ENCODE data around the gene LPP. TPM values are rescaled to one million over a fixed set of nuclear protein-coding genes. Genes with fewer than 3 reads are reported as not detected.
A peak's percentile ranks its signal among the peaks of the same experiment; 100 is the strongest.

The LPP gene
- total RNA-seq, 1 experiment from 2014 or later, result 22.1 TPM

DNA sequence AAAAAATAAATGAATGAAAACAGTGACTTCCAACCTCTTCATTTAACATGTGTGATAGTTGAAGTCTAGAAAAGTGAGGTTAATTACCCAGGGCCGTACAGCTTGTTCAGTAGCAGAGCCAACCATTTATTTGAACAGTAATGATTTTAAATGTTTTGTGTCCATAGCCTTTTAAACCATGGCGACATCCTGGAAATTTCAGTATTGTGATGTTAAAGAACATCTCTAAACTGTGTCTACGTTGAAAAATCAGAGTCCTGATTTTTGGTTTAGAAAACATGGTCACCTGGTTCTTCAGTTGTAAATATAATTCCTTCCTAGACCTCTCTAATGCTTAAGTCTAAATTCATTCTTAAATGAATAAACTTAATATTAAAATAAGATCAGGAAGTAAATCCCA lies 14.2 kb downstream of the LPP start:
- no peak for DNase-seq (ENCODE audit: extremely low read depth, low read depth)

GRCh38 chr3:188168648-188169047 lies 14.7 kb downstream of the LPP start:
- DNase-seq (ENCODE audit: extremely low read depth, low read depth), result no peak

DNA sequence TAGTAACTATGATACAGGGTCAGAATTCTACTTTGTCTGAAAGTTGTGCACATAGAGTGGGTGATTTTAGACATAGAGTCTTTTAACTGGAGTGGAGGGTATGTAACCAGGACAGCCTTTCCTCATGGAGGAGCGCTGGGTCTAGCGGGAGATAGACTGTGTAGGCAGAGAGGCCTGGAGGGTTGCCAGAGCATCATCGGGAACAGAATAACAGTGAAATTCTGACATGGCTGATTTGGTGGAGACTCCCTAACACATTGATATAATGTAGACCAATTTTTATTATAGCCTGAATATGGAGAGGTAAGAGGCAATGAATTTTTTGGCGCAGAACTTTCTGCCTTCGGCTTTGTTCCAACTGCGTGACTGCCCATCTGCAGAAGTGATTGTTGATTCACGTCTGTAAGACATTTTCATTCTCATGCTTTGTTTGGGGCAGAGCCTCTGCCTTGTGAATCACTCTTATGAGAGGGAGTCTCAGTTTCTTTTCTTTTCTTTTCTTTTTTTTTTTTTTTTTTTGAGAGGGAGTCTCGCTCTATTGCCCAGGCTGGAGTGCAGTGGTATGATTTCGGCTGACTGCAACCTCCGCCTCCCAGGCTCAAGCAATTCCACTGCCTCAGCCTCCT lies 16.0 kb downstream of the LPP start:
- no peak for DNase-seq (ENCODE audit: extremely low read depth, low read depth)

- no peak for DNase-seq (ENCODE audit: extremely low read depth, low read depth)
Observed at GRCh38 chr3:188170461-188171459, 16.8 kb downstream of the LPP start.

- no peak for DNase-seq (ENCODE audit: extremely low read depth, low read depth)
Observed at GRCh38 chr3:188171682-188172467, 17.9 kb downstream of the LPP start.

DNA sequence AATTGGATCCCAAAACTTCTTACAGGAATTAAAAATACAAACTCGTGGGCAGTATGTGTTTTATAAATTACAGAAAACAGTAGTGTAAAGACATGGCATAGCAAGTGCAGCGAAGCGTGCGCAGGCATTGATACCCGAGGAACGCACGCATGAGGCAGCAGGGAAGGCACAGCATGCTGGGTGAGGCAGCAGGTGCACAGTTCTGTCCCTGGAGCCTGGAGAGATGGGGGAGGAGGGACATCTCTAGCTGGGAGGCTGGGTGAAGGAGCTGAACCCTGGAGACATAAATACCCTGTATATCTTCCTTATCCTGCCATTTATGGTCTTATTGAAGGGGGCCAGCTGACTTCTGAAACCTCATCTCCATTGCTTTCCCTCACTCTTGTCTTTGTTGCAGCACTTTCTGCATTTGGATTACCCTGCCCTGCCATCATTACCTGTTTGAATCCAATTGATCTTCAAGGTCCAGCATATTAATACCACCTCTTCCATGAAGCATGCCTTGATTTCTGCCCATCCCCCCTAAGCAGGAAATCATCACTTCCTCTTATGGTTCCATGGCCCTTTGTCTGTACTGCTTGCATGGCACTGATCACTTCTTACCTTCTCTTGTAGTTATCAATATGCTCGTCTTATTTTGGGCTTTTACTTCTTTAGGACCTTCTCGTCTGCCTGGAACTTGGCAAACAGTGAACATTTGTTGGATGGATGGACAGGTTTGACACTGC lies 20.5 kb downstream of the LPP start:
- DNase-seq (ENCODE audit: extremely low read depth, low read depth), result no peak

DNA sequence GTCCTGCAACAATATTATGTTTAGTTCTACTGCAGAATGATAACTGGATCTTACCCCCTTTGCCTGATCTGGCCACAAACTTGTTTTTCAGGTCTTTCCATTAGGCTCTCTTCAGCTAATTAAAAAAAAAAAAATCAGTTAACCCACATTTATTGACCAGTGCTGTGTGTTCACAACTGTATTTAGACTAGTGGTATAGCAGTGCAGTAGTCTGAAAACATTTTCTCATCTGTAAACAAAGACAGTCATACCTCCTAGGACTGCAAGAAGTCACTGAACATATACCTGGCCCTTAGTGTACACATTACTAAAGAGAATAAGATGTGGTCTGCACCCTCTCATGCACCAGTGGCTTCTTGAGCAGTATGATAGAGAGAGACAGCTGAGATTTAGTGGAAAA lies 22.5 kb downstream of the LPP start:
- no peak for DNase-seq (ENCODE audit: extremely low read depth, low read depth)

- DNase-seq (ENCODE audit: extremely low read depth, low read depth), result no peak
Observed at GRCh38 chr3:188176884-188177283, 22.9 kb downstream of the LPP start.

DNA sequence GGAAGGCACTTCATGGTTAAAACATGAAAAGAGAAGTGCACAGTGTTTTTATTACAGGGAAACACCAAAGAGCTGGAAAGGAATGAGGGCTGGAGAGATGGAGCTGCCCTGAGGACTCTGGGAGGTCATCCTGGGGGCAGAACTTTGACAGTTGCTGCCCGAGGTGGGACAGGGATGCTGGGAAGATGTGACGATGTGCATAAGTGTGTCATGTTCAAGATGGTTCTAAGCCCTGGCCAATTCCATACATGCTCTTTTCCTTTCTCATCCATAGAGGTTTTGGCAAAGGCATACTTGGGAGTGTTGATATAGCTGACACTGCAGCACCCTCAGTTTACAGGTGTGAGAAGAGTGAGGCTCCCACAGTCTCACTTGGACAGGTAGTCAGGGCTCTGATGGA lies 23.8 kb downstream of the LPP start:
- no peak for DNase-seq (ENCODE audit: extremely low read depth, low read depth)

DNA sequence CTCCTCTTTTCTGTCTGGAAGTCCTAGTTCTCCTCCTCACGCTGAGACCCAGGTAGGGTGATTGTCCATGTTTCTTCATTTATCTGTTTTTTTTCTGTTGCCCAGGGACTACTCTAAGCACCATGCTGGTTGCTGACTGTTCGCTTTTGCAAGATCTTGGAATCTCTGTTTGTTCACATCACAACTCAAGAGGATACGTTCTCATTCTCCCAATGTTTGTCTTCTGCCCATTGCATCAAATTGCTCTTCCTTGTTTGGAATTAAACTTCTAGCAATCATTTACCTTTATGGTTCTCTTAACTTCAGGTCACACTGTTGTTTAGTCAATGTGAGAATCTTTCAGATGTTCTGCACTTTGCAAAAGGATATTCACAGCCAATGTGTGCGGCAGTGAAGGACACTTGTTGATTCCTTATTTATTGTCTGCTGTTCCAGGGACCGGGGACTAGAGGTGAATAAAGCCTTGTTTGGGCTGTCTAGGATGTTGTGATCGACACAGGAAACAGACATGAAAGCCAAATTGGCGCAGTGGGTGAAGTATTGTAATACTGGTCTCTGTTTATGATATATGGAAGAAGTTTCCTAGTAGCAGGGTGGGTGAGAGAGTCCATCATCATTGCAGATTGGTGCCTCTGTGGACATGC lies 24.5 kb downstream of the LPP start:
- DNase-seq (ENCODE audit: extremely low read depth, low read depth), result no peak

GRCh38 chr3:188179006-188179966 lies 25.3 kb downstream of the LPP start:
- DNase-seq (ENCODE audit: extremely low read depth, low read depth), result no peak

DNA sequence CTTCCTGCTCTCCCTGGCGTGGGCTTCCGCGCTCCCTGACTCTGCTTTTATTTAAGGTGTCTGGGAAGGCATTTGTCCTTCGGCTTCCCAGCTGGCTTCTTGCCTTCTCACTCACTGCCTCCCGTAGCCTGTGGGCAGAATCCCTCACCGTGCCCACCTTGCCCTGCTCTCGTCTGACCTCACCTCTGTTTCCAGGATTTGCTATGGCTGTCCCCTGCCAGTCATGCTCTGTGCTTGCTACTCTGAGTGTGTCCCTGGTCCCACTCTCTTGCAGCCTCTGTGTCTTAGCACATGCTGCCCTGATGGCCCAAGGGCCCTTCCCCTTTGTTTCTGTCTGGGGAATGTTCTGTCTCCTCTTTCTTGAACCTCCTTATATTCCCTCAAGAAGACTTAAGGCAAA lies 26.2 kb downstream of the LPP start:
- DNase-seq (ENCODE audit: extremely low read depth, low read depth), result no peak

- DNase-seq (ENCODE audit: extremely low read depth, low read depth), result no peak
Observed at GRCh38 chr3:188183452-188183851, 29.5 kb downstream of the LPP start.

GRCh38 chr3:188184160-188184559 lies 30.2 kb downstream of the LPP start:
- DNase-seq (ENCODE audit: extremely low read depth, low read depth), result no peak

GRCh38 chr3:188184649-188185048 lies 30.7 kb downstream of the LPP start:
- no peak for DNase-seq (ENCODE audit: extremely low read depth, low read depth)

DNA sequence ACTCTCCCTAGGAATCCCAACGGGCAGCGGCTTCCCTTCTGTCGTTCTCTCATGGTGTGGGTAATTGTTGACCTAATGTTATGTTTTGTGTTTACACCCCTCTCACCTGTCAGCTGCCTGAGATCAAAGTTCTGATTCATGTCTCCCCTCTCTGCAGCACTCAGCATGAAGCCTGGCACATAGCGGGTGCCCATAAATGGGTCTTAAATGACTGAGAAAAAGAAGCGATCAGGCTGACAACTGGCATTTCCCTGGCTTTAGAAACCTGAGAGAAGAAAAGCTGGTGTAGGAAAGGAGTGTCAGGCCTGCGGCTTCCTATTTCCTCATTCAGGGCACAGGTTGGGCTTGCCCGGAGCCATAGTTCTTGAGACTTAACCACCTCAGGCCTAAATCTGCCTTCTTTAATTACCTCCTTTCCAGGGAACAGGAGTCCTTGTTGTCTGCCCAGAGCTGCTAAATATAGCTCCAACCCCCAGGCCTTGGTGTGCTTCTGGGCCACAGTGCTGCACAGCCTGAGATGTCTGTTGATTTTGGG lies 31.8 kb downstream of the LPP start:
- DNase-seq (ENCODE audit: extremely low read depth, low read depth), result no peak

- peak; percentile 1 for DNase-seq (ENCODE audit: extremely low read depth, low read depth)
Observed at GRCh38 chr3:188187053-188187452, 33.1 kb downstream of the LPP start.

GRCh38 chr3:188188911-188189310 lies 35.0 kb downstream of the LPP start:
- DNase-seq (ENCODE audit: extremely low read depth, low read depth), result no peak

- no peak for DNase-seq (ENCODE audit: extremely low read depth, low read depth)
Observed at GRCh38 chr3:188191460-188191859, 37.5 kb downstream of the LPP start.
